Activated T-helper 2 cell treated with anti-CD3 and anti-CD28 coated beads, Interferon-gamma antibody, Interleukin-2, Interleukin-4, amounts not matched to agents 10 μg/mL and 5 μg/mL and 100 μg/mL, durations not matched to agents 14 hours and 24 hours and 36 hours (primary cell): ENCODE results near the gene PGR. TPM values are rescaled to one million over a fixed set of nuclear protein-coding genes. Genes with fewer than 3 reads are reported as not detected.
"Not testable (repeated sequence)": the region's sequence is repeated elsewhere in the genome, so short reads cannot be mapped to it uniquely, and the experiment has no call there.

Source experiments
- DNase-seq: peaks from one replicate; pipeline ENCODE4 v3.0.0; 2021; ENCODE audit warnings: low spot score
- H3K27ac Mint-ChIP-seq: one replicate; pipeline ENCODE4 v1.8.0; 2021; ENCODE audit warnings: mixed read lengths
- H3K27me3 Mint-ChIP-seq: one replicate; pipeline ENCODE4 v1.8.0; 2021; ENCODE audit warnings: low read depth, mixed read lengths
- H3K36me3 Mint-ChIP-seq: one replicate; pipeline ENCODE4 v1.8.0; 2021; ENCODE audit warnings: low read depth, mixed read lengths
- H3K4me1 Mint-ChIP-seq: one replicate; pipeline ENCODE4 v1.8.0; 2021; ENCODE audit warnings: low read depth, mixed read lengths
- H3K4me3 Mint-ChIP-seq: one replicate; pipeline ENCODE4 v1.8.0; 2021; ENCODE audit warnings: low read depth, mild to moderate bottlenecking, moderate library complexity, mixed read lengths
- H3K9me3 Mint-ChIP-seq: one replicate; pipeline ENCODE4 v1.8.0; 2021; ENCODE audit warnings: mixed read lengths
- intact Hi-C: fragments of 100-400 bp; cut with micrococcal nuclease; formaldehyde crosslinking; loops from one replicate; pipeline ENCODE4 v1.15.1; 2023
- total RNA-seq: library from RNA; stranded (reverse); gene quantifications from 2 replicates; pipeline ENCODE4 v1.2.3, GENCODE V29; 2022

The PGR gene
- total RNA-seq, 1 donor from 2014 or later = not detected

- no peak overlapping the region for H3K27ac Mint-ChIP-seq
- H3K4me1 Mint-ChIP-seq = no peaks in the 10 kb centered on the region
- intact Hi-C loops = no loop called here
- no peak for DNase-seq
- H3K27me3 Mint-ChIP-seq = no peaks in the 10 kb centered on the region
- no peak overlapping the region for H3K4me3 Mint-ChIP-seq
- H3K36me3 Mint-ChIP-seq = no peaks in the 10 kb centered on the region
- no peaks in the 10 kb centered on the region for H3K9me3 Mint-ChIP-seq
These were observed 107.4 kb downstream of the PGR start for GRCh38 chr11:101022256-101022655.

DNA sequence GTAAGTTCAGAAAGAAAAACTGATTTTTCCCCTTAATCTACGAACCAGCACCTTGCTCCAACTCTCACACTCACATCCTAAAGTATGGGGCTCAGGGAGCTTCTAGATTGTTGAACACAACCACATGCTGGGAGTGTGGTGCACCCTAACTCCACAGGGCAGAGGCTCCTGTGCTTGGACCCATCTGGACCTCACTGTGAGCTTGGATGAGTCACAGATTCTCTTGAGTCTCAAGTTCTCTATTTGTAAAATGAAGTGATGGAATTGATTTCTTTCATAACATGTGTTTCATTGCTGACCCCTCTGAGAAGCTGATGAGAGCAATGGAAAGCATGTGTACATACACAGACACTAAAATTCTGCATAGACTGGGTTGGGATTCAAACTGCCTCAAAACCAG lies 109.7 kb downstream of the PGR start:
- peaks cover 5% of the 10 kb centered on the region for H3K9me3 Mint-ChIP-seq
- H3K4me3 Mint-ChIP-seq = no peak overlapping the region
- intact Hi-C loops = no loop called here
- H3K27me3 Mint-ChIP-seq = no peaks in the 10 kb centered on the region
- no peak overlapping the region for H3K27ac Mint-ChIP-seq
- no peaks in the 10 kb centered on the region for H3K36me3 Mint-ChIP-seq
- H3K4me1 Mint-ChIP-seq = no peaks in the 10 kb centered on the region
- no peak for DNase-seq

DNA sequence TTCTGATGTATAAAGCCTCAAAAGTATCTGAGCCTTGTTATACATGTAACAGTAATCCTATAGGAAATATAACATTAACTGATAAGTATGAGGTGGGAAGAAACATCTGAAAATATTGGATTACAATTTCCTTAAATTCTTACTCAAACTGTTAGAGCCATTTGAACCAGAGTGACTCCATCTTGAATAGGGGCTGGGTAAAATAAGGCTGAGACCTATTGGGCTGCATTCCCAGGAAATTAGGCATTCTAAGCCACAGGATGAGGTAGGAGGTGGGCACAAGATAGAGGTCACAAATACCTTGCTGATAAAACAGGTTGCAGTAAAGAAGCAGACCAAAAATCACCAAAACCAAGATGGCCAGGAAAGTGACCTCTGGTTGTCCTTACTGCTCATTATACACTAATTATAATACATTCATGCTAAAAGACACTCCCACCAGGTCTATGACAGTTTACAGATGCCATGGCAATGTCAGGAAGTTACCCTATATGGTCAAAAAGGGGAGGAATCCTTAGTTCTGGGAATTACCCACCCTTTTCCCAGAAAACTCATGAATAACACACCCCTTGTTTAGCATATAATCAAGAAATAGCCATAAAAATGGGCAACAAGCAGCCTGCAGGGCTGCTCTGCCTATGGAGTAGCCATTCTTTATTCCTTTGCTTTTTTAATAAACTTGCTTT lies 114.9 kb downstream of the PGR start:
- H3K9me3 Mint-ChIP-seq = peaks cover 9% of the 10 kb centered on the region
- H3K4me3 Mint-ChIP-seq = no peak overlapping the region
- no peak for DNase-seq
- no peaks in the 10 kb centered on the region for H3K27me3 Mint-ChIP-seq
- H3K27ac Mint-ChIP-seq = no peak overlapping the region
- H3K36me3 Mint-ChIP-seq = no peaks in the 10 kb centered on the region
- intact Hi-C loops = no loop called here
- H3K4me1 Mint-ChIP-seq = no peaks in the 10 kb centered on the region

- DNase-seq, H3K27me3 Mint-ChIP-seq, H3K27ac Mint-ChIP-seq, H3K4me1 Mint-ChIP-seq, H3K9me3 Mint-ChIP-seq, intact Hi-C loops, H3K36me3 Mint-ChIP-seq, H3K4me3 Mint-ChIP-seq: not testable (repeated sequence)
These were observed 115.9 kb downstream of the PGR start for GRCh38 chr11:101013702-101014101.

DNA sequence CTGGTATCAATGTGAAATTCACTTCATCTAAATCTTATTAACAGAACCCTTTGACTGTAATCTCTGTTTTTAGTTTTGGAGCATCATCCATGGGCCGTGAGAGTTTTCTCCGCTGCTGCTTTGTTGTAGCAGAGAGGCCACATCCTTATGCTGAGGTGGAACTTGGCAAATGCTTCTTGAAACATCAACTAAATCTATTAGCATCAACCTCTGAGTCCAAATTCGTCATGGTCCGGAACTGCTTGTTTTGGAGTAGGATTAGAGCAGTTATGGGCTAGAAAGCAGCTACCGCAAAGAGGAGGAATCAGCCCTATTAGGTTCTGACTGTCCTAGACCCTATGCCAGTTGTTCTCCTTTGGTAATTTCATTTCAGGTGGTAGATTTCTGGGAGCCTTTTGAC lies 117.7 kb downstream of the PGR start:
- Mint-ChIP-seq H3K4me3 (no peak overlapping the region), H3K27me3 (no peaks in the 10 kb centered on the region), H3K9me3 (peaks cover 9% of the 10 kb centered on the region), H3K27ac (no peak overlapping the region), H3K4me1 (no peaks in the 10 kb centered on the region), H3K36me3 (no peaks in the 10 kb centered on the region)
- no peak for DNase-seq
- intact Hi-C loops = no loop called here

- no peaks in the 10 kb centered on the region for H3K4me1 Mint-ChIP-seq
- peaks cover 9% of the 10 kb centered on the region for H3K9me3 Mint-ChIP-seq
- H3K27me3 Mint-ChIP-seq = no peaks in the 10 kb centered on the region
- DNase-seq = no peak
- intact Hi-C loops = no loop called here
- H3K4me3 Mint-ChIP-seq = no peak overlapping the region
- no peak overlapping the region for H3K27ac Mint-ChIP-seq
- no peaks in the 10 kb centered on the region for H3K36me3 Mint-ChIP-seq
These were observed 118.7 kb downstream of the PGR start for GRCh38 chr11:101010899-101011298.

DNA sequence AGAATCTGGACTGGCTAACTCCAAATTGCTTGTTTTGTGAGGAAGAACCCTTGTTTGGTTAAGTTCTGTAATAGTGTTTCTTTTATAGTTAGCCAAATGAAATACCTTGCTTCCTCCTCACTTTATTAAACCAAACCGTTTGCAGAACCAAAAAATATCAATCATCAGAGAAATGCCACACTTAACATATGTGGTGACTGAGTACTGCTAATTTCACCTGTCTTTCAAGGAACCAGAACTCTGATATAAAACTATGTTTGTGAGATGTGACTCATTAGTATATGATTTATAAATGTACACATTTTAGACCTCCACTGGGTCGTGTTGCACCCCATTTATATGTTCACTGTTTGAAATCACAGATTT lies 119.9 kb downstream of the PGR start:
- H3K36me3 Mint-ChIP-seq = no peaks in the 10 kb centered on the region
- H3K4me3 Mint-ChIP-seq = no peak overlapping the region
- DNase-seq = no peak
- H3K4me1 Mint-ChIP-seq = no peaks in the 10 kb centered on the region
- no peaks in the 10 kb centered on the region for H3K27me3 Mint-ChIP-seq
- intact Hi-C loops = no loop called here
- peaks cover 4% of the 10 kb centered on the region for H3K9me3 Mint-ChIP-seq
- no peak overlapping the region for H3K27ac Mint-ChIP-seq

DNA sequence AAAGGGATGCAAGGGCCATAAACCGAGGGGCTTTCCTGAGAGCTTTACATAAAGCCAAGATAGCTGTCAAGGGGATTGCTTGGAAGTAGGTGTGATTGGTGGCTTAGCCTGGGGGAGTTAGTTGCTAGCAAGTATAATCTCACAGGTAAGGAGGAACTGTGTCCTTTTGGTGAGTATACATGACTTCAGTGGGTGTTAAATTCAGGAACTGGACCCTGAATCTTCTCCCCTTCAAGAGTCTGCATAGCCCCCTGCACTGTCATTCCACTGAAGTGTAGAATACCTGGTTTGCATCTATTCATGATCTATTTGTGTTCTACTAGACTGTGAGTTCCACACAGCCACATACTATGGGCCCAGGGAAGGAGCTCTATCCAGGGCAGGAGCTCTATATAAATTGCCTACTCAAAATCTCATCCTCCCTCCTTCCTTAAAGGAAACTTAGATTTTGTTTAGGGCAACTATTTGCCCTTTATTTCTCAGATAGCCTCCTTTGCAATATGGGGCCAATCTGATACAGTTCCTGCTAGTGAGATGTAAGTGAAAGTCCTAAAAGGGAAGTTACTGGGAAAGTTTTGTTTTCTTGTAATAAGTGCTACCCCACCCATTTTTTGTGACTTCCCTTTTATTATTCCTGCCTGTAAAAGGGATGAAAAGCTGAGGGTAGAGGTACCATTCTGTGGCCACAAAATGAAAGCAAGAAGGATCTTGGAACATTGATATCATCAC lies 120.5 kb downstream of the PGR start:
- Mint-ChIP-seq H3K4me3 (no peak overlapping the region), H3K27me3 (no peaks in the 10 kb centered on the region), H3K36me3 (no peaks in the 10 kb centered on the region), H3K27ac (no peak overlapping the region), H3K9me3 (peaks cover 4% of the 10 kb centered on the region), H3K4me1 (no peaks in the 10 kb centered on the region)
- intact Hi-C loops = no loop called here
- DNase-seq = no peak

GRCh38 chr11:101003468-101003867 lies 126.1 kb downstream of the PGR start:
- no peaks in the 10 kb centered on the region for H3K9me3 Mint-ChIP-seq
- no peaks in the 10 kb centered on the region for H3K4me1 Mint-ChIP-seq
- intact Hi-C loops = no loop called here
- H3K4me3 Mint-ChIP-seq = no peak overlapping the region
- no peak overlapping the region for H3K27ac Mint-ChIP-seq
- DNase-seq = no peak
- H3K36me3 Mint-ChIP-seq = no peaks in the 10 kb centered on the region
- H3K27me3 Mint-ChIP-seq = no peaks in the 10 kb centered on the region

DNA sequence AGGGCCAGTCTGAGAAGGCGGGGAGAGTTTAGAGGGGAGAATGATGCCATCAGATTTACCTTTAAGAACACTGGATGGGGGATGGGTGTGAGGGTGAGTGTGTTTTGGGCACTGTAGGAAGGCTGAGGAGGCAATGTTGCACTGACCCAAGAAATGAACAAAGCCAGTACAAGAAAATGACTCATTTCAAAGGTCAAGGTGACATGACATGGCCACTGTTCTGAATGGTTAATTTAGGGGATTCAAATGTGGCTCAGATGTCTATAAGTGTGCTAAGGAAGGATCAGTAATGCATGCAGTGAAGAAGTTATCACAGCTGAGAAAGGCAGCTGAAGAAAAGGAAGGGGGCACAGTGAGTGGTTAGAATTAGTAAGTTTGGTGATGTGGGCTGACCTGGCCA lies 129.9 kb downstream of the PGR start:
- Mint-ChIP-seq H3K27me3 (no peaks in the 10 kb centered on the region), H3K27ac (no peak overlapping the region), H3K4me3 (no peak overlapping the region), H3K4me1 (no peaks in the 10 kb centered on the region), H3K36me3 (no peaks in the 10 kb centered on the region), H3K9me3 (peaks cover 7% of the 10 kb centered on the region)
- intact Hi-C loops = no loop called here
- DNase-seq = no peak

- Mint-ChIP-seq H3K27ac (no peak overlapping the region), H3K9me3 (peaks cover 13% of the 10 kb centered on the region), H3K27me3 (no peaks in the 10 kb centered on the region), H3K4me3 (no peak overlapping the region), H3K4me1 (no peaks in the 10 kb centered on the region), H3K36me3 (no peaks in the 10 kb centered on the region)
- intact Hi-C loops = no loop called here
- no peak for DNase-seq
These were observed 134.6 kb downstream of the PGR start for GRCh38 chr11:100994966-100995365.

- Mint-ChIP-seq H3K4me1 (no peaks in the 10 kb centered on the region), H3K27ac (no peak overlapping the region), H3K9me3 (peaks cover 10% of the 10 kb centered on the region), H3K36me3 (no peaks in the 10 kb centered on the region), H3K27me3 (no peaks in the 10 kb centered on the region), H3K4me3 (no peak overlapping the region)
- DNase-seq = no peak
- intact Hi-C loops = no loop called here
These were observed 138.1 kb downstream of the PGR start for GRCh38 chr11:100991541-100991940.

GRCh38 chr11:100990931-100991330 lies 138.7 kb downstream of the PGR start:
- H3K27ac Mint-ChIP-seq = no peak overlapping the region
- H3K27me3 Mint-ChIP-seq = no peaks in the 10 kb centered on the region
- intact Hi-C loops = no loop called here
- peaks cover 10% of the 10 kb centered on the region for H3K9me3 Mint-ChIP-seq
- DNase-seq = no peak
- H3K4me3 Mint-ChIP-seq = no peak overlapping the region
- H3K4me1 Mint-ChIP-seq = no peaks in the 10 kb centered on the region
- H3K36me3 Mint-ChIP-seq = no peaks in the 10 kb centered on the region
